ENCODE results near the gene SPARCL1.

The SPARCL1 gene

GRCh38 chr4:87502580-87503238, 26.5 kb downstream of the SPARCL1 start:
- Histone ChIP-seq H3K4me3 (ENCODE audit: low read depth, low read length, poor library complexity, severe bottlenecking) (no peak overlapping the region), H3F3A (ENCODE audit: insufficient read depth, low read length) (no peaks in the 10 kb centered on the region), H4K20me1 (ENCODE audit: insufficient read depth, low read length) (no peaks in the 10 kb centered on the region), H3K9ac (ENCODE audit: low read length) (no peak overlapping the region), H3K9me2 (ENCODE audit: low read depth, low read length) (no peaks in the 10 kb centered on the region), H3K4me2 (ENCODE audit: low read length) (no peak overlapping the region), H3K9me3 (ENCODE audit: low read length) (no peaks in the 10 kb centered on the region), H3K4me1 (ENCODE audit: insufficient read depth, low read length, severe bottlenecking) (no peaks in the 10 kb centered on the region), H3K27me3 (ENCODE audit: insufficient read depth, low read length) (no peaks in the 10 kb centered on the region), H3K27ac (ENCODE audit: low read depth, low read length, poor library complexity, severe bottlenecking) (no peak overlapping the region), H3K36me3 (ENCODE audit: insufficient read depth, low read length) (no peaks in the 10 kb centered on the region), H2AFZ (ENCODE audit: low read length) (no peak overlapping the region), H3K79me2 (ENCODE audit: insufficient read depth, low read length) (no peaks in the 10 kb centered on the region)
- no peak for TF ChIP-seq CTCF (IDR thresholded peaks at IDR 0.05; ENCODE audit: low read length)
- TF ChIP-seq EZH2 (IDR thresholded peaks at IDR 0.05; ENCODE audit: borderline replicate concordance, low read length) = no peak

GRCh38 chr4:87500092-87500462, 29.1 kb downstream of the SPARCL1 start:
- Histone ChIP-seq H3K36me3 (ENCODE audit: insufficient read depth, low read length) (no peaks in the 10 kb centered on the region), H3K9me2 (ENCODE audit: low read depth, low read length) (no peaks in the 10 kb centered on the region), H3K27ac (ENCODE audit: low read depth, low read length, poor library complexity, severe bottlenecking) (no peak overlapping the region), H3K79me2 (ENCODE audit: insufficient read depth, low read length) (no peaks in the 10 kb centered on the region), H3K4me2 (ENCODE audit: low read length) (no peak overlapping the region), H2AFZ (ENCODE audit: low read length) (no peak overlapping the region), H3F3A (ENCODE audit: insufficient read depth, low read length) (no peaks in the 10 kb centered on the region), H4K20me1 (ENCODE audit: insufficient read depth, low read length) (no peaks in the 10 kb centered on the region), H3K9me3 (ENCODE audit: low read length) (no peaks in the 10 kb centered on the region), H3K4me1 (ENCODE audit: insufficient read depth, low read length, severe bottlenecking) (no peaks in the 10 kb centered on the region), H3K9ac (ENCODE audit: low read length) (no peak overlapping the region), H3K27me3 (ENCODE audit: insufficient read depth, low read length) (no peaks in the 10 kb centered on the region), H3K4me3 (ENCODE audit: low read depth, low read length, poor library complexity, severe bottlenecking) (no peak overlapping the region)
- TF ChIP-seq EZH2 (IDR thresholded peaks at IDR 0.05; ENCODE audit: borderline replicate concordance, low read length) (no peak), CTCF (IDR thresholded peaks at IDR 0.05; ENCODE audit: low read length) (no peak)

GRCh38 chr4:87499403-87500091, 29.6 kb downstream of the SPARCL1 start:
- Histone ChIP-seq H2AFZ (ENCODE audit: low read length) (no peak overlapping the region), H3K9me3 (ENCODE audit: low read length) (no peaks in the 10 kb centered on the region), H3K27ac (ENCODE audit: low read depth, low read length, poor library complexity, severe bottlenecking) (no peak overlapping the region), H3K79me2 (ENCODE audit: insufficient read depth, low read length) (no peaks in the 10 kb centered on the region), H3K9me2 (ENCODE audit: low read depth, low read length) (no peaks in the 10 kb centered on the region), H3K4me1 (ENCODE audit: insufficient read depth, low read length, severe bottlenecking) (no peaks in the 10 kb centered on the region), H3K4me2 (ENCODE audit: low read length) (no peak overlapping the region), H3K36me3 (ENCODE audit: insufficient read depth, low read length) (no peaks in the 10 kb centered on the region), H3K27me3 (ENCODE audit: insufficient read depth, low read length) (no peaks in the 10 kb centered on the region), H4K20me1 (ENCODE audit: insufficient read depth, low read length) (no peaks in the 10 kb centered on the region), H3F3A (ENCODE audit: insufficient read depth, low read length) (no peaks in the 10 kb centered on the region), H3K4me3 (ENCODE audit: low read depth, low read length, poor library complexity, severe bottlenecking) (no peak overlapping the region), H3K9ac (ENCODE audit: low read length) (no peak overlapping the region)
- TF ChIP-seq CTCF (IDR thresholded peaks at IDR 0.05; ENCODE audit: low read length) (no peak), EZH2 (IDR thresholded peaks at IDR 0.05; ENCODE audit: borderline replicate concordance, low read length) (no peak)

All from OCI-LY1 (cell line).